Upper lobe of left lung (tissue), 6 donors: ENCODE results near the gene SRC. TPM values are rescaled to one million over a fixed set of nuclear protein-coding genes. Genes with fewer than 3 reads are reported as not detected.
A peak's percentile ranks its signal among the peaks of the same experiment; 100 is the strongest.

Source experiments
- ATAC-seq, 2 donors: fragments of 200-7000 bp; cut with Tn5 transposase; one replicate each; pipeline ENCODE4 v1.9.1; 2022; ENCODE audit warnings: mild to moderate bottlenecking in 2 of 2, moderate library complexity in 2 of 2; ENCODE audit not compliant: low FRiP score in 2 of 2
- DNase-seq, 2 donors: peaks; one replicate each; pipeline ENCODE4 v3.0.0-alpha.2; 2019 to 2020
- H3K27ac ChIP-seq, 4 donors: fragments of 200-600 bp; sonication (generic); one replicate each; pipeline ENCODE4 v1.5.1; 2016 to 2019
- H3K27me3 ChIP-seq, 4 donors: fragments of 200-600 bp; sonication (generic); one replicate each; pipeline ENCODE4 v1.5.1; 2017 to 2019
- H3K36me3 ChIP-seq, 4 donors: fragments of 200-600 bp; sonication (generic); one replicate each; pipeline ENCODE4 v1.5.1; 2016 to 2019
- H3K4me1 ChIP-seq, 4 donors: fragments of 200-600 bp; sonication (generic); one replicate each; pipeline ENCODE4 v1.5.1; 2018 to 2019
- H3K4me3 ChIP-seq, 4 donors: fragments of 200-600 bp; sonication (generic); one replicate each; pipeline ENCODE4 v1.5.1; 2017 to 2019; ENCODE audit warnings: mild to moderate bottlenecking in 2 of 4, moderate library complexity in 1 of 4
- H3K9me3 ChIP-seq, 4 donors: fragments of 200-600 bp; sonication (generic); one replicate each; pipeline ENCODE4 v1.5.1; 2018 to 2019
- CTCF ChIP-seq, 6 experiments: fragments of 450-650 bp in 4 of 6; fragments of 200-600 bp in 2 of 6; sonication (generic) in 2 of 6; IDR thresholded peaks; one replicate each; pipeline ENCODE4 v1.5.1; 2016 to 2019; ENCODE audit warnings: antibody characterized with exemption in 6 of 6
- EP300 ChIP-seq, 4 donors: sonication (generic); formaldehyde crosslinking; IDR thresholded peaks; one replicate each; pipeline ENCODE4 v1.5.1; 2017; ENCODE audit warnings: antibody characterized with exemption in 4 of 4, control low read depth in 2 of 4
- POLR2A ChIP-seq, 4 donors: fragments of 450-650 bp; IDR thresholded peaks; one replicate each; pipeline ENCODE4 v1.5.1; 2016 to 2017; ENCODE audit warnings: antibody characterized with exemption in 4 of 4, mild to moderate bottlenecking in 2 of 4
- POLR2AphosphoS5 ChIP-seq, 2 donors: sonication (generic); formaldehyde crosslinking; IDR thresholded peaks; one replicate each; pipeline ENCODE4 v1.5.1; 2017; ENCODE audit warnings: antibody characterized with exemption in 2 of 2
- WGBS, 2 donors: methylation state at CpG; one replicate each; pipeline ENCODE4 v1.1.5; 2017 to 2018; 5-methylcytosine and 5-hydroxymethylcytosine counted together
- total RNA-seq, 6 donors: library from RNA; depleted of rRNA in 4 of 6; stranded (reverse); fragments of >200 nt in 4 of 6; gene quantifications; one replicate each; pipeline versions ENCODE4 v1.1.0 to v1.2.1, GENCODE V29; 2016 to 2021
- donor health status: DM: no; HTN: no; CAD: no; lungs with moderate emphysema.
- donor health status: DM: no; HTN: yes; CAD: no; lungs with severe emphysema.

SRC gene
- total RNA-seq, 6 donors from 2014 or later: 31.1 to 115 (median 66.8) TPM

GRCh38 chr20:37328149-37328945 lies 17.6 kb upstream of the SRC start:
- H3K27me3 ChIP-seq: no peaks in the 10 kb centered on the region
- H3K4me1 ChIP-seq: peaks cover 0 to 11% (median 8%) of the 10 kb centered on the region in 4 donors
- ATAC-seq (peak in 1 of 2 donors; percentile 3), DNase-seq (no peak)
- H3K9me3 ChIP-seq: no peaks in the 10 kb centered on the region
- H3K36me3 ChIP-seq: no peaks in the 10 kb centered on the region
- no peak overlapping the region for H3K4me3 ChIP-seq
- no peak for TF ChIP-seq POLR2A (IDR thresholded peaks at IDR 0.05)
- no peak for TF ChIP-seq EP300 (IDR thresholded peaks at IDR 0.05)
- no peak for TF ChIP-seq CTCF (IDR thresholded peaks at IDR 0.05)
- no peak for TF ChIP-seq POLR2AphosphoS5 (IDR thresholded peaks at IDR 0.05)
- 93 to 94% methylated on average over 5 to 14 of the region's 14 CpGs for WGBS, 2 donors
- peak overlapping the region in 1 of 4 donors; percentile 12 for H3K27ac ChIP-seq

GRCh38 chr20:37329481-37330165 lies 16.3 kb upstream of the SRC start:
- Histone ChIP-seq H3K4me3 (no peak overlapping the region), H3K36me3 (no peaks in the 10 kb centered on the region), H3K4me1 (peaks cover 0 to 11% (median 8%) of the 10 kb centered on the region in 4 donors), H3K9me3 (no peaks in the 10 kb centered on the region), H3K27ac (no peak overlapping the region), H3K27me3 (no peaks in the 10 kb centered on the region)
- DNase-seq (no peak), ATAC-seq (no peak)
- WGBS, 2 donors: 83 to 86% methylated on average over 6 of the region's 6 CpGs
- no peak for TF ChIP-seq POLR2A (IDR thresholded peaks at IDR 0.05)
- no peak for TF ChIP-seq EP300 (IDR thresholded peaks at IDR 0.05)
- no peak for TF ChIP-seq CTCF (IDR thresholded peaks at IDR 0.05)
- TF ChIP-seq POLR2AphosphoS5 (IDR thresholded peaks at IDR 0.05): no peak

GRCh38 chr20:37330316-37330715 lies 15.6 kb upstream of the SRC start:
- Histone ChIP-seq H3K9me3 (no peaks in the 10 kb centered on the region), H3K27ac (no peak overlapping the region), H3K27me3 (no peaks in the 10 kb centered on the region), H3K4me1 (peaks cover 0 to 11% (median 8%) of the 10 kb centered on the region in 4 donors), H3K36me3 (no peaks in the 10 kb centered on the region), H3K4me3 (no peak overlapping the region)
- no peak for ATAC-seq
- no peak for TF ChIP-seq POLR2AphosphoS5 (IDR thresholded peaks at IDR 0.05)
- no peak for TF ChIP-seq POLR2A (IDR thresholded peaks at IDR 0.05)
- TF ChIP-seq CTCF (IDR thresholded peaks at IDR 0.05): no peak
- TF ChIP-seq EP300 (IDR thresholded peaks at IDR 0.05): no peak
- no peak for DNase-seq
- WGBS, 2 donors: 91 to 97% methylated on average over 6 of the region's 6 CpGs

- Histone ChIP-seq H3K4me1 (peaks cover 2 to 16% (median 14%) of the 10 kb centered on the region in 4 donors), H3K36me3 (no peaks in the 10 kb centered on the region), H3K9me3 (no peaks in the 10 kb centered on the region), H3K27me3 (no peaks in the 10 kb centered on the region), H3K27ac (peak overlapping the region in 2 of 4 donors; percentile 7 to 15), H3K4me3 (no peak overlapping the region)
- WGBS, 2 donors: 74 to 88% methylated on average over 10 to 11 of the region's 11 CpGs
- TF ChIP-seq POLR2AphosphoS5 (IDR thresholded peaks at IDR 0.05) (no peak), CTCF (IDR thresholded peaks at IDR 0.05) (no peak), EP300 (IDR thresholded peaks at IDR 0.05) (no peak), POLR2A (IDR thresholded peaks at IDR 0.05) (no peak)
- DNase-seq (peak in 1 of 2 donors; percentile 37), ATAC-seq (peak in 1 of 2 donors; percentile 4)
These were observed 14.7 kb upstream of the SRC start for GRCh38 chr20:37331060-37331857.
